Measurements from ENCODE around the gene TAS1R1.

The TAS1R1 gene

DNA sequence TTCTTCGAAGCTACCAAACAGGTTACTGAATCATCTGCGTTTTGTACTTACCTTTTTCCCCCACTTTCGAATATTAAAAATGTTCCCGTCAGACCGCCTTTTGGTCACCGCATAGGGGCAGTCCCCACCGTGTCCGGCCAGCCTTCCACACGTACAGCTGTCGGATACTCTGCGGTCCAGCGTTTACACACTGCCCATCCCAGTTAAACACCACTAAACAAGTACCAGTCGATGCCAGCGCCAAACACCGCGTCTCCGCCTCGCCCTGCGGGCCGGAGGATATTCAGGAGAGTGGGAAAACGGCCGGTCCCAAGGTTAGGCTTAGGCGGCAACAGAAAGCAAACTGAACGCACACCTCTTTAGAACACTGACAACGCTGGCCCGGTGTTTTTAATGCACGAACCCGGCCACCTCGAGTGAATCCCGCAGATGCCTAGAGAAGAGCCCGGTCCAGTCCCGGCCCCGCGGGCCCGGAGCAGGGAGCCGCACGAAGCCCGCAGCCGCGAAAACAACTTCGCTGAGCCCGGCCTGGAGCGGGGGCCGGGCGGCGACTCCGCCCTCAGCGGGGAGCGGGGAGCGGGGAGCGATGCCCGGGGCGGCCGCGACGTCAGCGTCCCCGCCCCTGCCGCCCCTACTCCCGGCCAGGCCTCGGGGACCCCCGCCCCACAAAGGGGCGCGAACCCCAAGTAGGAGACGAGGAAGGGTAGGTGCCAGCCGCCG lies 57.7 kb downstream of the TAS1R1 start:
- DNase-seq (ENCODE audit: low read depth): no peak

GRCh38 chr1:6613361-6614018 lies 58.4 kb downstream of the TAS1R1 start, which contains the start of gene PHF13:
PHF13 (plus strand) TSS chr1:6613731; CDS start chr1:6614067, 336 bp downstream.
- DNase-seq (ENCODE audit: low read depth): peak; percentile 99

DNA sequence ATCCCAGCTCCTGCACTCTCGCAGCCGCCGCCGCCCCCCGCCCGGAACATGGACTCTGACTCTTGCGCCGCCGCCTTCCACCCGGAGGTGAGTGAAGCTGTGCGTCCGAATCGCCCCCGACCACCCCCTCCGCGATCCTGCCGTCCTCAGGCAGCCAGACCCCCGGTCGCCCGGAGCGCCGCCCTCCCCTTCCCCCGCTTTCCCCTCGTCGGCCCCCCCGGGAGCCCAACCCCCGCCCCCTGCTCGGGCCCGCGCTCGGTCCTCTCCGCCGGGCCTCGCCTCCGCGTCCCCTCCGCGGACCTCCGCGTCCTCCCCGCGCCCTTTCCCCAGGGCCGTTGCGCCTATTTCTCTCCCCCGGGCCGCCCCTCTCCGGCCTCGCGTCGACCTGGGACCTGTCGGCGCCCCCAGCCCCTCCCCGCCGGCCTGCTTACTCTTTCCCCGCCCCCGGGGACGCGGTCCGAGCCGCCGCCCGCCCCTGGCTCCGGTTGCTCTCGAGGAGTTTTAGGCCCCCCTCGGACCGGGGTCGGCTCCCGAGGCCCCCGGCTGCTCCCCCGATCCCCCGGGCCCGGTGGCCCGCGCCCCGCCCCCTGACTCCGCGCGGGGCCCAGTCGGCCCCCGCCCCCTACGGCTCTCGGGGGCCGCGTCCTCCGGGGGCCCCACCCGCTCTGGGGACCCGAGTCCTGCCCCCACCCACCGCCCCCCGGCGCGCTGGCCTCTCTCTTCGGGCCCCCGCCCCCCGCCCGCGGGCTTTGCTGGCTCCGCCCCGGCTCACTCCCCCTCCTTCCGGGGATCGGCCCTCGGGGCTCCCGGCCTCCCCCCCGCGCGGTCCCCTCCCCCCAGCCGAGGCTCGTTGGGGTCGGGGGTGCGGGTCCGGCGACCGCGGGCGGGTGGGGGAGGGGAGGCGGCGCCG lies 59.2 kb downstream of the TAS1R1 start:
- no peak for DNase-seq (ENCODE audit: low read depth)

DNA sequence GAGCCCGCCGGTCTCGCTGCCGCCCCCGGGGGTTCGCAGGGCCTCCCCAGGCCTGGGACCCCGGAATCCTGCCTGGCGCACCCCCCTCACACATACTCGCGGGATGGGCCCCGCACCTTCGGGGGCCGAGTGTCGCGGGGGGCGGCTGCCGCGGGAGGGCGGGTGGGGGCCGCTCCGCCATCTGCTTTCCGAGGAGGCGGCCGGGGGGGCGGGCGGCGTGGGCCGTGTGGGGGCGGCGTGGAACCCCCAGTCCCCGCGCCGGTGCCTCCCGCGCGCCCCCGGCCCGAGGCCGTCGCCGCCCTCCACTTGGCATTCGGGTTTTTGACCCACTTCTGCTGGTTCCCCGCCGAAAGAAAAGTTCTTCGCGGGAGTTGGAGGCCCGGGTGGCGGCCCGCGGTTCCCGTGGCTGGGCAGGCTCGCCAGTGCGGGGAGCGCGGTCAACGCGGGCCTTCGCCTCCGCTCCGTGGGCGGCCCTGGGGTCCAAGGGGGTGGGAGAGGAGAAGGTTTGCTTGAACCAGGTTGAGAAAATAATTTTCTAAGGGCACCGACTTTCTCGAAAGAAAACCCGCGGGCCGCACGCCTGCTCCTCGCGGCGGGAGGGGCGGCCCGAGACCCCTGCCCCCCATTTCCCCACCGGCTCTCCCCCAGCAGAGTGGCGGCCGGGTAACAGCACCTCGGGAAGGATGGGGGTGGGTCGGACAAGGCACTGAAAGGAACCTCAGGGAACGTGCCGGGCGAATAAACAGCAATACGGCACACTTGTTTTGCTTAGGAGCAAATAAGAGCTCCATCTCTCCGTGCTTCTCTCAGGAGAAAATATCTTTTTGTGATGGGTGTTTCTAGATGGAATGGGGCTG lies 60.0 kb downstream of the TAS1R1 start:
- no peak for DNase-seq (ENCODE audit: low read depth)

DNA sequence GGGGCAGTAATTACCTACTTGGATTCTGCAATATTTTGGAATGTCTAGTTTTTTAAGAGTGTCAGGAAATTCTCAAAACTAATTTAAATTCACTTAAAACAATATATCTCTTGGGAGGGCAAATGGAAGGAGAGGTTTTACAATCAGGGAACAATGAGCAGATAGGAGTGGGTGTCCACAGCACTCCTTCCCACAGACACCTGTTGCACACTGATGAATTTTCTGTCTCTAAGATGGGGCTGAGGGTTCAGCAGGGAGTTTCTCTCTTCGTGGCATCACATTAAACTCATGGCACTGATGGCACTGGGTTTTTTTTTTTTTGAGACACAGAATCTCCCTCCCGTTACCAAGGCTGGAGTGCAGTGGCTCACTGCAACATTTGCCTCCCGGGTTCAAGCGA lies 63.9 kb downstream of the TAS1R1 start:
- DNase-seq (ENCODE audit: low read depth): no peak

DNA sequence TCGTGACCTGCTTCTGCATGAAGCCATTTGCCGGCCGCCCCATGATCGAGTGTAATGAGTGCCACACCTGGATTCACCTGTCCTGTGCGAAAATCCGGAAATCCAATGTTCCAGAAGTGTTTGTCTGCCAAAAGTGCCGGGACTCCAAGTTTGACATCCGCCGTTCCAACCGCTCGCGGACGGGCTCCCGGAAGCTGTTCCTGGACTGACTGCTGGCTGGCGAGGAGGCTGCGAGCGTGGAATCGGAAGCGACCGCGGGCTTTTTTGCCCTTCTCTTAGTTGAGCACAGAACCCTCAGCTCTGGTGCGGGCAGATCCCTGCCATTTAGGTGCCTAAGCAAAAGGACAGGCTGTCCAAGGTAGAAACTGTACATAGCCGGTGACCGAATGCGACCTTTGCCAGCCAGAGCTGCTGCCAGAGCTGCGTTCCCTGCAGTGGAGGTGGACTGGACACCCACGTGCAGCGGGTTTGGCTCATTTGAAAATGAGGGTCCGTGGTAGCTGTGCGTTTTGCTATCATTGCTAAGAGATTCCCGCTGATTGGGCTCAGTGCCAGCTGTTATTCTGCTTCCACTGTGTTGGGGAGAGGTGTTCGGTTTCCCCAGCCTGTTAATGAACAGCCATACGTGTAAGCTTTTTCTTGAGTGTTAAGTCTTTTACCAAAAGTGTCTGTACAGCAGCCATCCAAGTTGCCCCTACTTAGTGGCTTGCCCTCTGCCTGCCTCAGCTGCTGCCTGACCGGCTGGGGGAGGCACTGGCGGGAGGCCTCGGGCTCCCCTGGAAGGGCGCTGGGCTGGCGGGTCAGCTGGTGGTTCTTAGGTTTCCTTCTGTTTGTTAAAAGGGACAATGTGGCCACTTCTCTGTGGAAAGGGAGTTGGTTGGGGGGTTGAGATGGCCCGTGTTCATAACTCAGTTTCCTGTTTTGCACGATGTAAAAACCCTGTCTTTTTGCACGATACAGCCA lies 66.6 kb downstream of the TAS1R1 start:
- DNase-seq (ENCODE audit: low read depth): no peak

GRCh38 chr1:6622396-6623152 lies 67.5 kb downstream of the TAS1R1 start:
- DNase-seq (ENCODE audit: low read depth): no peak

DNA sequence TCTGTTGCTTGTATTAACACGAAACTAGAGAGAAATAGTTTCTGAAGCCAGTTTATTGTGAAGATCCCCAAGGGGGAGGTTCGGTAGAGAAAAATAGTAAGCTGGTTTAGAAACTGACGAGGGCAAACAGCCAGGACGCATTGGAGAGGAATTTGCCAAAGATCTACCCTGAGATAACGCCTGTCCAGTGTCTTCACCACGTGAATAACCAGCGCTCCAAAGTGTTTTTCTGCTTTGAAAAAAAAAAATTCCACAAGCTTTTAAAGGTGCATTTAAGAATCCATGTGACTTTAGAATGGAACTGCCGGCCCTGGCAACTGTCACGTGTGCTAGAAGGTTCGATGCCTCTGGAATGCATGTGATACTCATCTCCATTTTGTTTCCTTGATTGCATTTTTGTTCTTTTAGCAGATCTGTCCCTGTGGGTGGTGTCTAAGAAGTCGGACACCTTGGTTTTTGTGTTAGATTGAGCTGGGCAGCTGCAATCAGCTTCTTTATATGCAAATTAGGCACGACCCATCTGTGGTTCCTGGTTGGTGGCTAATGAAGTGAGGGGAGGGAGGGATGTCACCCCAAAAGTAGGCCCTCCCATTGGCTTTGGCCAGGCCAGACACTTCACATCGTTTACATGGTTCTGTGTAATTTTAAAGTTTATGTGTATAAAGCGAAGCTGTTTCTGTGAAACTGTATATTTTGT lies 68.3 kb downstream of the TAS1R1 start:
- DNase-seq (ENCODE audit: low read depth): no peak

- peak; percentile 83 for DNase-seq (ENCODE audit: low read depth)
Observed at GRCh38 chr1:6624710-6625583, 69.8 kb downstream of the TAS1R1 start, which contains the start of gene THAP3. THAP3 (plus strand) TSS chr1:6624868; CDS start chr1:6625219, 351 bp downstream.

DNA sequence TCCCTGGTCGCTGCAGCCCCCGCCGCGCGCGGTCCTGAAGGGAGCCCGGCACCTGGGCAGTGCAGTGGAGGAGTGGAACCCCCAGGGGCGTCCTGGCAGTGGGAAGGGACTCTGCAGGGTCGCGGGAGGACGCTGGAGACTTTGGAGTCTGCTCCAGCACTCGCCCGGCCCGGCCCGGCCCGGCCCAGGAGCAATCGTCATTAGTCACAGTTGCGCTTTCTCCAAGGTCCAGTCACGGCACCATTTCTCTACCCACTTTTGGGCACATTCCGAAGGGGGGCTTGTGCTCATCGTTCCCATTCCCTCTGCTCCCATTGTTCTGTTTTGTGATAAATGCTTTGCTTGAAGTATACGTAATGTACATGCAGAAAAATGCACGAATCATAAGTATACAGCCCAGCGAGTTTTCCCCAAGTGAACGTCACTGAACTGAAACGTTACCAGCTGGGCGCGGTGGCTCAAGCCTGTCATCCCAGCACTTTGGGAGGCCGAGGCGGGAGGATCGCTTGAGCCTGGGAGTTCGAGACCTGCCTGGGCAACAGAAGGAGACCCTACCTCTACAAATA lies 70.6 kb downstream of the TAS1R1 start:
- no peak for DNase-seq (ENCODE audit: low read depth)

DNA sequence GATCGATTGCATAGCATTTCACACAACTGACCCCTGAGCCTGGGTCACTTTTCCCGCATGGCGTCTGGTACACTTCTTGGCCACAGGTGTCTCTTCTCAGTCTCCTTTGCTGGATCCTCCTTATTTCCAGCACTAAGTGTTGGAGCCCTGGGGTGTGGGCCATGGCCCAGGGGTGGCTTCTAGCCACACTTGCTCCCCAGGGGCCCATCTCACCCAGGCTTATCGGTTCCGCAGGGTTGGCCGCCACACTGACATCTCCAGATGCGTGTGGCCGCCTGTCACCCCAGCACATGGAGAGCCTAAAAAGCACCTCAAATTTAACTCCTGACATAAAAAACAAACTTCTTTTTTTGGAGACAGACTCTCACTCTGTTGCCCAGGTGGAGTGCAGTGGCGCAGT lies 71.9 kb downstream of the TAS1R1 start:
- no peak for DNase-seq (ENCODE audit: low read depth)

- no peak for DNase-seq (ENCODE audit: low read depth)
Observed at GRCh38 chr1:6627841-6628545, 72.9 kb downstream of the TAS1R1 start.

DNA sequence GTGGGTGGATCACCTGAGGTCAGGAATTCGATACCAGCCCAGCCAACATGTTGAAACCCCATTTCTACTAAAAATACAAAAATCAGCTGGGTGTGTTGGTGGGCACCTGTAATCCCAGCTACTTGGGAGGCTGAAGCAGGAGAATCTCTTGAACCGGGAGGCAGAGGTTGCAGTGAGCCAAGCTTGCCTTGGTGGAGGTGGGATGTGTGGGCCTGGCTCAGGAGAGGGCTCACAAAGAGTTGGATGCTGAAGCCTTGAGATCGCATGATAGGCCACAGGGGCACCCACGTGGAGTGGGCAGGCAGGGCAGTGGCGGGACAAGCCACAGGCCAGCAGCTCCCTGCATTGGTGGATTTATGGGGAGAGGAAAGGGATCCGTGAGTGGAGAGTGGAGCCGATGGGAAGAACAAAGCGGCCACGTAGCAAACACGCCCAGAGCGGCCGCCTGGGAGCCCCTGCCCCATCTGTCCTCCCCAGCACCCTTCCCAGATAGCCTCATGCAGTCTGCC lies 73.9 kb downstream of the TAS1R1 start:
- DNase-seq (ENCODE audit: low read depth): no peak

Measured in stimulated activated CD8-positive, alpha-beta memory T cell treated with anti-CD3 and anti-CD28 coated beads, Interleukin-12 subunit alpha, Interleukin-12 subunit beta, amount 100 ng/mL, for 1 hour (primary cell).